Measurements from ENCODE around the gene P2RX6. TPM values are rescaled to one million over a fixed set of nuclear protein-coding genes. Genes with fewer than 3 reads are reported as not detected.

The P2RX6 gene
- total RNA-seq, 2 donors from 2014 or later = 0.29 to 0.30 TPM

DNA sequence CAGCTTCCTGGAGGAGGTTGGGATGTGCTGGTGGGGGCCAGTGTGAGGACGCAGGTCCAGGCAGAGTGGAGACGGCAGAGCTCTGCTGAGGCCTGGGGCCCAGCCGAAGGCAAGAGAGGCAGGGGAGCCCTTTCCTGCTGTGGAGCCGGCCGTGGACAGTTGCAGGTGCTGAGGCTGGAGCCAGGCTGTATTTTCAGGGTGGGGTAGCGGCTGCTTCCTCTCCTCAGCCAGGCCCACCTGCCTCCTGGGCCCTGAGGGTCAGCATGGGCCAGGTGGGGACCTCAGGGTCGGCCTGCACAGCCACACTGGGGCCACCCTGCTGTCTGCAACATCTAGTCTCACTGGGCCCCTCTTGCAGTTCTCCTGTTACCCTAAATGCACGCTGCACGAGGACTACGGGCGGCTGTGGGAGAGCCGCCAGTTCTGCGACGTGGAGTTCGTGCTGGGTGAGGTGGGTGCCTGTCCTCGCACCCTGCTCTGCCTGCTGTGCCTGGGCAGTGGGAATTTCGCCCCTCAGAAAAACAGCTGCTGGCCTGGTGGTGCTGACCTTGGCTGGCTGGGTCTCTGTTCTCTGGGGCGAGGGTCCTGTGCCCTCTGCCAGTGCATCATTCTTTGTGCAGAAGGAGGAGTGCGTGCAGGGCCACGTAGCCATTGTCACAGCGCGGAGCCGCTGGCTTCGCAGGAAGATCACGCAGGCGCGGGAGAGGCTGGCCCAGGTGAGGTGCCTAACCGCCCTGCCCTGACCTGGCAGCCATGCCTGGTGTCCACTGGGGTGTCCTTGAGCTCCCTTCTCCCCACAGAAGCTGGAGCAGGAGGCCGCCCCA lies 21.4 kb upstream of the P2RX6 start:
- no peak overlapping the region for H3K27ac Mint-ChIP-seq
- H3K9me3 Mint-ChIP-seq = no peaks in the 10 kb centered on the region
- no peaks in the 10 kb centered on the region for H3K36me3 Mint-ChIP-seq (ENCODE audit: insufficient read depth in 2 of 2)
- H3K27me3 Mint-ChIP-seq (ENCODE audit: low read depth) = no peaks in the 10 kb centered on the region
- peaks cover 4% of the 10 kb centered on the region for H3K4me1 Mint-ChIP-seq (ENCODE audit: low read depth)
- H3K4me3 Mint-ChIP-seq = no peak overlapping the region
- ATAC-seq (replicated peaks in 1 of 2) = no peak
- DNase-seq = no peak

DNA sequence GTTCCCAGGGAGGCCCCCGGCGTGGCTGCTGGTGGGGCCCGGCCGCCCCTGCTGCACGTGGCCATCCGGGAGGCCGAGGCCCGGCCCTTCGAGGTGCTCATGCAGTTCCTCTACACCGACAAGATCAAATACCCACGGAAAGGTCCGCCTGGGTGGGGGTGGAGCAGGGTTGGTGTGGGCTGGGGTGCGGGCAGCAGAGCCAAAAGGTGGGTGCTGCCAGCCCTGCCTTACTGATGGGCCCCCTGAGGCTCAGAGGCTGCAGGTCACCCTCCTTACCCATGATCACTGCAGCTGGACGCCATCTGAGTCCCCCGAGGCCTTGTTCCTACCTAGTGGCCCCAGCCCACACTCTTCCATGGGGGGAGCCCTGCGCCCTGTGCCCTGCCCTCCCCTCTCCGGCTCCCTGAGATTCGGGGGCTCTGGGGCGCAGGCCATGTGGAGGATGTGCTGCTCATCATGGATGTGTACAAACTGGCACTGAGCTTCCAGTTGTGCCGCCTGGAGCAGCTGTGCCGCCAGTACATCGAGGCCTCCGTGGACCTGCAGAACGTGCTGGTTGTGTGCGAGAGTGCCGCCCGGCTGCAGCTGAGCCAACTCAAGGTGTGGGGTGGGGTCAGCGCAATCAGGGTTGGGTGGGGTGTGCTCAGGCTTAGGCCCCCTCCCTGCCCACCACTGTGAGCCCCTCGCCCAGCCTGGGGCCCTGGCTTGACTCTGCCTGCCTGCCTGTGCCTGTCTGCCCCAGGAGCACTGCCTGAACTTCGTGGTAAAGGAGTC lies 20.6 kb upstream of the P2RX6 start:
- no peaks in the 10 kb centered on the region for H3K9me3 Mint-ChIP-seq
- H3K4me1 Mint-ChIP-seq (ENCODE audit: low read depth) = peaks cover 4% of the 10 kb centered on the region
- DNase-seq = no peak
- H3K27ac Mint-ChIP-seq = no peak overlapping the region
- no peak overlapping the region for H3K4me3 Mint-ChIP-seq
- H3K27me3 Mint-ChIP-seq (ENCODE audit: low read depth) = no peaks in the 10 kb centered on the region
- no peak for ATAC-seq (replicated peaks in 1 of 2)
- H3K36me3 Mint-ChIP-seq (ENCODE audit: insufficient read depth in 2 of 2) = no peaks in the 10 kb centered on the region

DNA sequence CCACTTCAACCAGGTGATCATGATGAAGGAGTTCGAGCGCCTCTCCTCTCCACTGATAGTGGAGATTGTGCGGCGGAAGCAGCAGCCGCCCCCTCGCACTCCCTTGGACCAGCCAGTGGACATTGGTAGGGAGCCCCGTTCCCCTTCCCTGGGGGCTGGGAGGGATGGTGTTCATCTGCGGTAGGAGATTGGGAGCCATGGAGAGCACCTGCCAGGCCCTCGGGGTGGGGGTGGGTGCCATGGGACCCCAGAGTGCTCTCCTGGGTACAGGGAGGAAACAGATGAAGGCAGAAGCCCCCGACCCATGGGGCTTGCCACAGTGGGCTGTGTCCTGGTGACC lies 20.1 kb upstream of the P2RX6 start:
- no peaks in the 10 kb centered on the region for H3K36me3 Mint-ChIP-seq (ENCODE audit: insufficient read depth in 2 of 2)
- DNase-seq = no peak
- no peak for ATAC-seq (replicated peaks in 1 of 2)
- no peak overlapping the region for H3K27ac Mint-ChIP-seq
- H3K4me3 Mint-ChIP-seq = no peak overlapping the region
- no peaks in the 10 kb centered on the region for H3K27me3 Mint-ChIP-seq (ENCODE audit: low read depth)
- peaks cover 9% of the 10 kb centered on the region for H3K4me1 Mint-ChIP-seq (ENCODE audit: low read depth)
- no peaks in the 10 kb centered on the region for H3K9me3 Mint-ChIP-seq

DNA sequence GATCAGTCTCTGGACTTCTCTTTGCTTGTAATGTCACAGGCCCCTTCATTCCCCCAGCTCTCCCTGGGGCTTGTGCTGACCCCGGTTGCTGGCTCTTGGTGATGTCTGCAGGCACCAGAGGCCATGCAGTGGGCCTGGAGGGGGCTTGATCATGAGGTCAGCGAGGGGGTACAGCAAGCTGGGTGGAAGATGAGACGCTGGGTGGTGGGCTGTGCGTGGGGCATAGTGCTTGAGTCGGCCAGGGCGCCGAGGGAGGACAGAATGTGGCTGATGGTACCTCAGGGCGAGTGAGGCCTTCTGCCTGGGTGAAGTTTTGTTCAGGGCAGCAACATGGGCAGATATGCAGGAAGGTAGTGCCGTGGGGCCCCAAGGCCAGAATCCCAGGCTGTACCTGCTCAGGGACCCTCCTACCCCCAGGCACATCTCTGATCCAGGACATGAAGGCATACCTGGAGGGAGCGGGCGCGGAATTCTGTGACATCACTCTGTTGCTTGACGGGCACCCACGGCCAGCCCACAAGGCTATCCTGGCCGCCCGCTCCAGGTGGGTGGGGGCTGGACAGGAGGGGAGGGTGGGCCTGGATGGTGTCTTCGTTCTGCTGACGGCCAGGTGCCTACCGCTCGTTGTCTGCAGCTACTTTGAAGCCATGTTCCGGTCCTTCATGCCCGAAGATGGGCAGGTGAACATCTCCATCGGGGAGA lies 19.5 kb upstream of the P2RX6 start:
- ATAC-seq (replicated peaks in 1 of 2) (no peak), DNase-seq (no peak)
- Mint-ChIP-seq H3K27me3 (ENCODE audit: low read depth) (no peaks in the 10 kb centered on the region), H3K27ac (no peak overlapping the region), H3K4me1 (ENCODE audit: low read depth) (peaks cover 15% of the 10 kb centered on the region), H3K9me3 (no peaks in the 10 kb centered on the region), H3K4me3 (no peak overlapping the region), H3K36me3 (ENCODE audit: insufficient read depth in 2 of 2) (no peaks in the 10 kb centered on the region)

DNA sequence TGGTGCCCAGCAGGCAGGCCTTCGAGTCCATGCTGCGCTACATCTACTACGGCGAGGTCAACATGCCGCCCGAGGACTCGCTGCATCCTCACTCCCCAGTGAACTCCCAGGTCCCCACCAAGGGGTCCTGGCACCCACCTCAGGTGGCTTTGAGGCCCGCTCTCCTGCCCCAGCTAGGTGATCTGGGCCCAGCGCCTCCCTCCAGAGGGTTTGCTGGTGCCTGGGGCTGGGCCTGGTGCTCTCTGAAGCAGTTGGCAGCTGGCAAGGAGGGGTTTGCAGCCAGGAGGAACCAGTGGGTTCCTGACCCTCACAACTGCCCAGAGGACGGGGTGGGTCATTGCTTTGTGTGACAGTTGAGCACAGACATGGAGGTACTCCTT lies 18.9 kb upstream of the P2RX6 start:
- H3K27me3 Mint-ChIP-seq (ENCODE audit: low read depth) = no peaks in the 10 kb centered on the region
- H3K27ac Mint-ChIP-seq = no peak overlapping the region
- no peak for ATAC-seq (replicated peaks in 1 of 2)
- no peak for DNase-seq
- H3K4me1 Mint-ChIP-seq (ENCODE audit: low read depth) = peaks cover 20% of the 10 kb centered on the region
- no peak overlapping the region for H3K4me3 Mint-ChIP-seq
- no peaks in the 10 kb centered on the region for H3K36me3 Mint-ChIP-seq (ENCODE audit: insufficient read depth in 2 of 2)
- H3K9me3 Mint-ChIP-seq = no peaks in the 10 kb centered on the region

DNA sequence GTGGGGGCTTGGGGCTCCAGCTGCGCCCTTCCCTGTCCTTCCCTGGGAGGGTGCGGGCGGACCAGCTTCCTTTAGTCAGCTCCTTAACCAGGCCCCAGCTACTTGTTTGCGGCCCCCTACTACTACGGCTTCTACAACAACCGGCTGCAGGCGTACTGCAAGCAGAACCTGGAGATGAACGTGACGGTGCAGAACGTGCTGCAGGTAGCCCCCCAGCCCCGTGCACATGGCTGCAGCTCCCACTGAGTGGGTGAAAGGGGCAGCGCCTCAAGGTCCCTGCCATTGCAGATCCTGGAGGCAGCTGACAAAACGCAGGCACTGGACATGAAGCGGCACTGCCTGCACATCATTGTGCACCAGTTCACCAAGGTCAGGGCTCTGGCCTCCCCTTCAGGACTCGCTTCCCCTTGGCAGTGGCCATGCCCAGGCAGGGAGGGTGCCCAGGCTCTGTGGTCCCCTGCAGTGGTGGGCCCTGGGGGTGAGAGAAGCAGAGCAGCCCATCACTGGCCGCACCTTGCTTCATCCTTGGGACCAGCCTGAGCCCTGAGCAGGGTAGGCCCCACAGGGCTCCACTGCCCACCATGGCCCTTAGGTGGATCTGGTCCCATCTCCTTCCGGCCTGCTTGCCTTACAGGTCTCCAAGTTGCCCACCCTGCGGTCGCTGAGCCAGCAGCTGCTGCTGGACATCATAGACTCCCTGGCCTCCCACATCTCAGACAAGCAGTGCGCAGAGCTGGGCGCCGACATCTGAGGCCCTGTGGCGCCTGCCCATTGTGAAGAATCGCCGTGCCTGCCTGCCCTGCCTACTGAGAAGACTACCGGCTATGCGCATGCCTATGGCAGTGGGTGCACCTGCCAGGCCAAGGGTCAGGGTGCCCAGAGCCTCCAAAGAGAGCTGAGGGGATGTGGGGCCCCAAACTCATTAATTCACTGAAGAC lies 18.1 kb upstream of the P2RX6 start:
- H3K9me3 Mint-ChIP-seq = no peaks in the 10 kb centered on the region
- peaks cover 0 to 2% of the 10 kb centered on the region in 2 donors for H3K36me3 Mint-ChIP-seq (ENCODE audit: insufficient read depth in 2 of 2)
- no peak for ATAC-seq (replicated peaks in 1 of 2)
- DNase-seq = no peak
- no peak overlapping the region for H3K27ac Mint-ChIP-seq
- peaks cover 24% of the 10 kb centered on the region for H3K4me1 Mint-ChIP-seq (ENCODE audit: low read depth)
- no peak overlapping the region for H3K4me3 Mint-ChIP-seq
- H3K27me3 Mint-ChIP-seq (ENCODE audit: low read depth) = no peaks in the 10 kb centered on the region

DNA sequence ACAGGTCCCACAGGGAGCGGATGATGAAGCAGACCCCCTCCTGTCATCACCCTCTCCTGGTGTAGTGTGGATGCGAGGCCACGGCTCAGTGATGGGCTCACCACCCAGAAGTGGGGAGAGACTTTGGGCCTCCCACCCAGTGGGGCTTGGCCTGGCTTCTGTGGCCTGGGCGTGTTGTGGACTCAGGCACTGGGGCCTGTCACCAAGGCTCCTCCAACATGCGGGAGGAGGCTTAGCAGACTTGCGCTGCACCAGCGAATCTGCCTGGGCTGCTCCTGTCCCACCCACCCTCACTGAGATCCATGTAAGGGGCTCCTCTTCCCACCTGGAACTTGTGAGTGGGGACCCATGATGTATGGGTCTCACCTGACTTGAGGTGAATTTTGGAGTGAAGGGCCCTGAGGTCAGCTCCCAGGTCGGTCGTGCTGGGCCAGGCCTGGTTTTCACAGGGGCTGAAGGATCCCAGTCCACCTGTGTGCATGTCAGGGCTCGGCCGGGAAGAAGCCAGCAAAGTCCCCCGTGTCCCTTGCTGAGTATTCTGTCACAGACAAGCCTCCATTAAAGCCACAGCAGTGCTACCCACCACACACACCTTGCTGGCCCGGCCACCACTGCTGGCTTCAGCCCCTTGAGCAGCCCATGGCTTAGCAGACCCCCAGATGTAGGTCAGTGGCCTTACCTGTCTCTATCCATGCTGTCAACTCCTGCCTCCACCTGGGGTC lies 17.3 kb upstream of the P2RX6 start:
- Mint-ChIP-seq H3K4me3 (no peak overlapping the region), H3K4me1 (ENCODE audit: low read depth) (peaks cover 24% of the 10 kb centered on the region), H3K27me3 (ENCODE audit: low read depth) (no peaks in the 10 kb centered on the region), H3K27ac (no peak overlapping the region), H3K36me3 (ENCODE audit: insufficient read depth in 2 of 2) (peaks cover 0 to 2% of the 10 kb centered on the region in 2 donors), H3K9me3 (no peaks in the 10 kb centered on the region)
- DNase-seq (no peak), ATAC-seq (replicated peaks in 1 of 2) (no peak)

DNA sequence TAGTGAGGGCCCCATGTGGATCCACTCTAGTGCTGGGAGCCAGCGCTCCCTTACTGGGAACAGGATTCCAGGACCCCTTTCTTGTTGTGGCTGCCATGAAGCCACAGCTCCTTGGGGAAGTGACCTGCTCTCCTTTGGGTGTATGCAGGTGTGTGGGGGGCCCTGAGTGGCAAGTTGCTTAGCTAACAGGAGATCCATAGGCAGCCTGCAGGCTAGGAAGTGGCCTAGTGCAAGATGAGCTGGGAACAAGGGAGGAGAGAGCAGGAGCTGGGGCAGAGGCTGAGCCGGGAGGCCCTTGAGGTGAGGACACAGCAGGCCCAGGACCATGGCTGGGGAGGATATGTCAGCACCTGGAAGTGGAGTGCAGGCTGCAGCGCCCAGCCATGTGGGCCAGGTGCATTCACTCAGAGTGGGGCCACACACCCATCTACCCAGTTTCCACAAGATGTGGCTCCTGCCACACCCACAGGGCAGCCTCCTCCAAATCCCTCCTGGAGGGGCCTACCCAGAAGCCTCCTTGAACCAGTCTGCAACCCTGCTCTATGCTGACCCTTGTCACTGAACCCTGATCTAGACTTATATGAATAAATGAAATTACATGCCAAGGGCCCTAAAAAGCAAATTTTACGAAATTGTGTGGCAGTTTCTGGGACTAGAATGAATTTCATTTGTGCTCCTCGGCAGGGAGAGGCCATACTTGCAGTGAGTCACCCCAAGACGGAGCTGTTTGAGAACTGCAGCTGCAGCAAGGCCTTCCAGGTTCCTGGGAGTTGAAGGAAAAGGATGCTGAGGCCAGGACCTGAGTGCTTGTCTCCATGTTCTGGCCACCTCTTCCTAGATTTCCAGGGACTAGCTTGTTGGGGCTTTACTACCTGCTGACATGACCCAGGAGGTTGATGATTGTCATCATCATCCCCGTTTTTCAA lies 16.3 kb upstream of the P2RX6 start:
- no peaks in the 10 kb centered on the region for H3K9me3 Mint-ChIP-seq
- peaks cover 0 to 2% of the 10 kb centered on the region in 2 donors for H3K36me3 Mint-ChIP-seq (ENCODE audit: insufficient read depth in 2 of 2)
- H3K27me3 Mint-ChIP-seq (ENCODE audit: low read depth) = no peaks in the 10 kb centered on the region
- H3K4me1 Mint-ChIP-seq (ENCODE audit: low read depth) = peaks cover 32% of the 10 kb centered on the region
- H3K4me3 Mint-ChIP-seq = no peak overlapping the region
- DNase-seq (no peak), ATAC-seq (replicated peaks in 1 of 2) (no peak)
- no peak overlapping the region for H3K27ac Mint-ChIP-seq

DNA sequence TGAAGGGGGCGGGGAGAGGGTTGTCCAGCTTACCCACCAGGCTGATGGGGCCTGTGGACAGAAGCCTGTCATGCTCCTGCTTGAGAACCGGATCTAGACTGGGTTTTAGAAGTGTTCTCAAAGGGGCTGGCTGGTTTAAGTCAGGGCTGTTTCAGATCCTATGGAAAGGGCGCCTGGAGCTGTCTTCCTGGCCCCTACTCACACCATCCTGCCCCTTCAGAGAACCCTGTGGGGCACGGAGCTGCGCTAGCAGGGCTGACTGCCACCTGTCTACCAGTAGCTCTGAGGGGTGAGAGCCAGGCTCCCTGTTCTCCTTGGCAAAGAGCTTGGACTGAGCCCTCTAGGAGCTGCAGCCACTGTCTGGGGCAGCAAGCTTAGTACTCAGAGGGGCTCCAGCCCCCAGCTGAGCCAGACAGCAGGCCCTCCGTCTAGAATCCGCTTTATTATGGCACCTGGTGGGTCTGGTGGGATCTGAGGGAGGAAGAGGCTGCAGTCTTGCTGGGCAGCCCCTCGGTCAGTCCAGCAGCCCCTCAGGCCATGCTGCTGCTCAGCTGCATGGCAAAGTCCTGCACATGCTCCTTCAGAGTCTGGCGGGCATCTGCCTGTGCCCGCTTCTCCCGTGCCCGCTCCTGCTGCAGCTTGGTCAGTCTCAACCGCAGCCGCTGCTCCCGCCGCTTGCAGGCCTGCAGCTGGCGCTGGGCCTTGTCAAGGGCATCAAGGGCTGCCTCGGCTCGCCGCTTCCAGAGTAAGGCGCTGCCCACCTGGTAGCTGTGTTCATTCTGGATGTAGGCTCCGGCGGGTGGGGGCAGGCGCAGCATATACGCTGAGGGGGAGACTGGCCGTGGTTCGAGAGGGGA lies 15.4 kb upstream of the P2RX6 start:
- no peak for ATAC-seq (replicated peaks in 1 of 2)
- no peaks in the 10 kb centered on the region for H3K9me3 Mint-ChIP-seq
- H3K27ac Mint-ChIP-seq = no peak overlapping the region
- peaks cover 0 to 2% of the 10 kb centered on the region in 2 donors for H3K36me3 Mint-ChIP-seq (ENCODE audit: insufficient read depth in 2 of 2)
- no peaks in the 10 kb centered on the region for H3K27me3 Mint-ChIP-seq (ENCODE audit: low read depth)
- H3K4me3 Mint-ChIP-seq = peak overlapping the region; percentile 89 to 99
- no peak for DNase-seq
- peaks cover 35% of the 10 kb centered on the region for H3K4me1 Mint-ChIP-seq (ENCODE audit: low read depth)

DNA sequence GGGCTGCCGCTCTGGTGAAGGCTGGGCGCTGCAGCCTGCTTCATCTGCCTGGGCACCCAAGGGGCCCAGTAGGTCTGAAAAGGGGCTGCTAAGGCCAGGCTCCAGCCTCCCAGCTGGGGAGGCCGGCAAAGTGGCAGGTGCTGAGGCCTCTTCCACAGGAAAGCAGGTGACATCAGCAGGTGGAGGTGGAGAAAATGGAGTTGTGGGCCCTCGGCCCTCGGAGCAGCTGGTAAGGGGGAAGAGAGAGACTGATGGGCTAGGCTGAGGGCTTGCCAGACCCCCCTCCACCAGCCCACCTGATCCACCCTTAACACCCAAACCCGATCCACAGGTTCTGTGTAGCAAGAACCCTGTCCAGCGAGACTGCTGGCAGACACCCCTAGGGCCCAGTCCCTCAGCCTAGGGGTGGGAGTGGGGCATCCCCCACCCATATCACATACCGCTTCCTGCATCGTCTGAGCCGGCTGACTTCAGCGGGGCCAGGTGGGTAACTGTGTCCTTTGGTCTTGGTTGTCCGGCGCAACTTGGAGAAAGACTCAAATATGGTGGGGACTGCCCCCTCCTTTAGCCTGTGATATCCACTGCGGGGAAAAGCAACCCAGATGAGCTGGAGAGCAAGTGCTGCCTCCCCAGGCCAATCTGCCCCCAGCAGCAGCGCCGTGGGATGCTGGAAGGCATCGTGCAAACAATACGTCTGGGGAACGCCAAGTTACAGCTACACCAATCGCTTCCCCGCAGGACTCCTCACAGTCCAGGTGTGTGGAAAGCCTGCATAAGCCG lies 14.6 kb upstream of the P2RX6 start:
- Mint-ChIP-seq H3K36me3 (ENCODE audit: insufficient read depth in 2 of 2) (peaks cover 0 to 2% of the 10 kb centered on the region in 2 donors), H3K4me3 (peak overlapping the region; percentile 89 to 99), H3K27ac (peak overlapping the region; percentile 81), H3K9me3 (no peaks in the 10 kb centered on the region), H3K4me1 (ENCODE audit: low read depth) (peaks cover 35% of the 10 kb centered on the region), H3K27me3 (ENCODE audit: low read depth) (no peaks in the 10 kb centered on the region)
- no peak for DNase-seq
- no peak for ATAC-seq (replicated peaks in 1 of 2)
